Fibroblast of lung (primary cell): ENCODE data around the gene HOXB7. TPM values are rescaled to one million over a fixed set of nuclear protein-coding genes. Genes with fewer than 3 reads are reported as not detected.

Experiments
- DNase-seq, 2 donors: peaks; one replicate each; pipeline versions ENCODE4 v3.0.0 to v3.0.0-alpha.2; 2010; ENCODE audit warnings: low read depth in 2 of 2
- H2AFZ ChIP-seq: 2 replicates; pipeline ENCODE4 v1.5.1; 2012; ENCODE audit warnings: low read length, control low read depth, inconsistent platforms
- H3K27ac ChIP-seq: 2 replicates; pipeline ENCODE4 v1.5.1; 2011; ENCODE audit warnings: low read length, control low read depth; ENCODE audit not compliant: insufficient read depth
- H3K27me3 ChIP-seq: 2 replicates; pipeline ENCODE4 v1.5.1; 2011; ENCODE audit warnings: mild to moderate bottlenecking, low read length; ENCODE audit not compliant: control insufficient read depth, insufficient read depth
- H3K36me3 ChIP-seq: 2 replicates; pipeline ENCODE4 v1.5.1; 2011; ENCODE audit warnings: low read length; ENCODE audit not compliant: control insufficient read depth, insufficient read depth
- H3K4me1 ChIP-seq: 2 replicates; pipeline ENCODE4 v1.5.1; 2011; ENCODE audit warnings: low read length; ENCODE audit not compliant: control insufficient read depth, insufficient read depth; ENCODE audit errors: extremely low read depth
- H3K4me2 ChIP-seq: 2 replicates; pipeline ENCODE4 v1.5.1; 2011; ENCODE audit warnings: low read length, control low read depth; ENCODE audit not compliant: insufficient read depth; ENCODE audit errors: extremely low read depth
- H3K4me3 ChIP-seq, 4 experiments: fragments of 200-600 bp in 1 of 4; sonication (generic) in 1 of 4; replicated peaks in 1 of 4; 2 replicates each; pipeline ENCODE4 v1.5.1; 2011 to 2016; ENCODE audit warnings: low read length in 4 of 4, low read depth in 3 of 4, mild to moderate bottlenecking in 3 of 4, control low read depth in 2 of 4, inconsistent platforms in 1 of 4, mixed read lengths in 1 of 4; ENCODE audit not compliant: insufficient read depth in 1 of 4; ENCODE audit errors: control extremely low read depth in 1 of 4
- H3K79me2 ChIP-seq: 2 replicates; pipeline ENCODE4 v1.5.1; 2012; ENCODE audit warnings: mild to moderate bottlenecking, low read length, inconsistent platforms; ENCODE audit not compliant: control insufficient read depth, insufficient read depth
- H3K9ac ChIP-seq: 2 replicates; pipeline ENCODE4 v1.5.1; 2011; ENCODE audit warnings: mild to moderate bottlenecking, low read length, control low read depth; ENCODE audit not compliant: insufficient read depth
- H3K9me3 ChIP-seq: 2 replicates; pipeline ENCODE4 v1.5.1; 2012; ENCODE audit warnings: low read depth, low read length; ENCODE audit not compliant: control insufficient read depth, insufficient read depth
- H4K20me1 ChIP-seq: 2 replicates; pipeline ENCODE4 v1.5.1; 2011; ENCODE audit warnings: low read length; ENCODE audit not compliant: control insufficient read depth, insufficient read depth; ENCODE audit errors: extremely low read depth
- EZH2 ChIP-seq: IDR thresholded peaks from 2 replicates; pipeline ENCODE4 v1.5.1; 2012; ENCODE audit warnings: low read length, control low read depth, mild to moderate bottlenecking; ENCODE audit errors: missing control alignments
- polyA plus RNA-seq, 2 donors: library from polyadenylated mRNA; depleted of rRNA in 1 of 2; stranded (reverse) in 1 of 2; unstranded in 1 of 2; fragments of >200 nt; gene quantifications; 2 replicates each; pipeline ENCODE4 v1.2.1, GENCODE V29; 2011 to 2012; ENCODE audit warnings: missing spikeins in 1 of 2
- total RNA-seq: library from RNA; depleted of rRNA; stranded (reverse); fragments of >200 nt; gene quantifications from 2 replicates; pipeline ENCODE4 v1.2.1, GENCODE V29; 2014
- TF ChIP-seq, protein P1 (sequence below), 2 donors: IDR thresholded peaks in 1 of 2; conservative IDR thresholded peaks in 1 of 2; 1 replicate in 1 of 2; 2 replicates in 1 of 2; pipeline ENCODE4 v1.5.1; 2011 to 2012; ENCODE audit warnings: low read length in 2 of 2, control low read depth in 1 of 2, inconsistent platforms in 1 of 2, low read depth in 1 of 2, mild to moderate bottlenecking in 1 of 2

The HOXB7 gene
- total and polyA plus RNA-seq, 2 donors (not counting 1 experiment from before 2014, with no cell fraction given), result 7.4 to 12.7 TPM

DNA sequence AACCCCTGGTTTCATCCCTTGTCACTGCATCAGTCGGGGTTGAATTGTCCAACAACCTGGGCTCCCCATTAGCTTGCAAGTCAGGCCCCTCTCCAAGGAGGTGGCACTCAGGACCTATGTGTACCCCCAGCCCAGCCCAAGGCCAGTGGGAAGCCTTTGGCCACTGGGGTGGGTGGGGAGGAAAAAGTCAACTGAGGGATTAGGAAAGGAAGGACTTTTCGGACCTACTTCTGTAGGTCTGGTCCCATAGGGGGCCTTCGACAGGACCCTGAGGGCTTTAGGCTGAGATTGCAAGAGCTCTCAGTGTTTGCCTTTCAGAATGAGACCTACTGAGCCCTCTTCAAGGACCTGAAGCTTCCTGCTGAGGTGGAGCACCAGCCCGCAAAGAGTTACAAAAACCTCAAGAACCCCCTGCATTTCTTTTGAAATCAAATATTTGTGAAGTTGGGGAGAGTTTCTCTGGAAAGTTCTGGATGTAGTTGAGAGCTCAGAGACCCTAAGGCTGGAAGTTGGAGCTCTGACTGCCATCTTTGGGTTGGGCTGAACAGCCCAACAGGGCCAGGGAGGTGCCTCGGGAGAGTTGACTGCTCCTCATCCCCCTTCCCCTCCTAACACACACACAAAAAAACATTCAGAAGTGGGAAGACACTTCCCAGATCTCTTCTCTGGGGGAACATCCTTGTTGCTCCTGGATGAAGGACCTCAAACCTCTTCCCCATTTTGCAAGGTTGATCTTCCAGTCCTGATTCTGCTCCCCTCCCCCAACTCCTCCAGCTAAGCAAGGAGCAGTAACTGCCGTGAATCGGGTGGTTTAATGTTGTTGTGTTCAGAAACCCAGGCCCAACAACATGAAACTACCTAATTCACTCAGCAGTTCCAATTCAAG, 21.1 kb upstream of the HOXB7 start:
- H3K36me3 ChIP-seq, result no peaks in the 10 kb centered on the region
- no peak overlapping the region for H3K27ac ChIP-seq
- no peaks in the 10 kb centered on the region for H3K9me3 ChIP-seq
- no peaks in the 10 kb centered on the region for H3K79me2 ChIP-seq
- no peak for DNase-seq
- H3K9ac ChIP-seq, result no peak overlapping the region
- H4K20me1 ChIP-seq, result no peaks in the 10 kb centered on the region
- no peak overlapping the region for H3K4me3 ChIP-seq
- no peak overlapping the region for H2AFZ ChIP-seq
- no peak overlapping the region for H3K4me2 ChIP-seq
- no peaks in the 10 kb centered on the region for H3K4me1 ChIP-seq
- TF ChIP-seq EZH2, result no peak
- TF ChIP-seq, protein P1, sequence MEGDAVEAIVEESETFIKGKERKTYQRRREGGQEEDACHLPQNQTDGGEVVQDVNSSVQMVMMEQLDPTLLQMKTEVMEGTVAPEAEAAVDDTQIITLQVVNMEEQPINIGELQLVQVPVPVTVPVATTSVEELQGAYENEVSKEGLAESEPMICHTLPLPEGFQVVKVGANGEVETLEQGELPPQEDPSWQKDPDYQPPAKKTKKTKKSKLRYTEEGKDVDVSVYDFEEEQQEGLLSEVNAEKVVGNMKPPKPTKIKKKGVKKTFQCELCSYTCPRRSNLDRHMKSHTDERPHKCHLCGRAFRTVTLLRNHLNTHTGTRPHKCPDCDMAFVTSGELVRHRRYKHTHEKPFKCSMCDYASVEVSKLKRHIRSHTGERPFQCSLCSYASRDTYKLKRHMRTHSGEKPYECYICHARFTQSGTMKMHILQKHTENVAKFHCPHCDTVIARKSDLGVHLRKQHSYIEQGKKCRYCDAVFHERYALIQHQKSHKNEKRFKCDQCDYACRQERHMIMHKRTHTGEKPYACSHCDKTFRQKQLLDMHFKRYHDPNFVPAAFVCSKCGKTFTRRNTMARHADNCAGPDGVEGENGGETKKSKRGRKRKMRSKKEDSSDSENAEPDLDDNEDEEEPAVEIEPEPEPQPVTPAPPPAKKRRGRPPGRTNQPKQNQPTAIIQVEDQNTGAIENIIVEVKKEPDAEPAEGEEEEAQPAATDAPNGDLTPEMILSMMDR (conservative IDR thresholded peaks at IDR 0.05 in 1 of 2, IDR thresholded peaks at IDR 0.05 in 1 of 2; ENCODE audit: low read depth in 1 of 2, low read length in 2 of 2), result no peak
- peaks cover 96% of the 10 kb centered on the region for H3K27me3 ChIP-seq

DNA sequence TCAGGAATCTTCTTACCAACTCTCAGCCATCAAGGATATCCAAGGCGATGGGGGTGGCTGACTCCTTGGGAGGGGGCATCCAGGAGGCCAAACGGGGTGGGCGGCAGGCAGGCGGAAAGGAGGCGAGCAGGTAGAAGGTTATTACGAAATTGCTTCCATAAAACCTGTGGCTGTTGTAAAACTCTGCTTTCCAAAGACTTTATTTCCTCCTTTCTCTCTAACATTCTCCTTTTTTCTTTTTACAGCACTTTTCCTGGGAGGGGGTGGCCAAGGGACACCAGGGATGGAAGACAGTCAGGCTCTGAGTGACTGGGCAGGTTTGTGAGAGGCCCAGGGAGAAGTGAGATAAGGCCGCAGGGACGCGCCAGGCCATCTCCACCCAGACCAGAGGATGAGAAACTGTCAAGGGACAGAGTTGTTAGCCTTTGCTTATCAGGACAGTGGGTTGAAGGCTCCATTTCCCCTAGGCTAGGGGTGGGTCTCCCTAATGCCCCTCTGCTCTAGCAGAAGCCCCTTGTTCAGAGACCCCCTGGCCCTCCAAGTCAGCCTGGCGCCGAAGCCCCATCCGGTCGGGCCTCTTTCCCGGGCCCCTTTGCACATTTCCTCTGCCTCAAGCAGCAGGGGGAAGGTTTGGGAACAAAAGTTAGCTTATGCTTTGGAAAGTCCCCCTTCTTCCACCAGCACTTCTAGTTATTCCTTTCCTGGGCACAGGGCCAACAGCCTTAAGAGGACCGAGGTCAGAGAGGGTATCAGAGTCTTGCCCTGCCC, 20.3 kb upstream of the HOXB7 start:
- no peak overlapping the region for H3K4me2 ChIP-seq
- peak; percentile 49 for TF ChIP-seq EZH2
- TF ChIP-seq, protein P1 (conservative IDR thresholded peaks at IDR 0.05 in 1 of 2, IDR thresholded peaks at IDR 0.05 in 1 of 2; ENCODE audit: low read depth in 1 of 2, low read length in 2 of 2), result no peak
- H3K27me3 ChIP-seq, result peaks cover 97% of the 10 kb centered on the region
- no peaks in the 10 kb centered on the region for H3K79me2 ChIP-seq
- H3K27ac ChIP-seq, result no peak overlapping the region
- no peaks in the 10 kb centered on the region for H3K9me3 ChIP-seq
- no peak overlapping the region for H3K9ac ChIP-seq
- no peak overlapping the region for H3K4me3 ChIP-seq
- no peaks in the 10 kb centered on the region for H3K36me3 ChIP-seq
- no peaks in the 10 kb centered on the region for H4K20me1 ChIP-seq
- DNase-seq, result no peak
- no peak overlapping the region for H2AFZ ChIP-seq
- no peaks in the 10 kb centered on the region for H3K4me1 ChIP-seq
